Myocyte (in vitro differentiated cells): ENCODE data around the gene ELFN1. TPM values are rescaled to one million over a fixed set of nuclear protein-coding genes. Genes with fewer than 3 reads are reported as not detected.

ENCODE experiments used
- DNase-seq: peaks from one replicate; pipeline ENCODE4 v3.0.0-alpha.2; 2012; ENCODE audit warnings: low read depth
- total RNA-seq: library from RNA; depleted of rRNA; stranded (reverse); fragments of >200 nt; gene quantifications from 2 replicates; pipeline ENCODE4 v1.2.3, GENCODE V29; 2014

Gene ELFN1
- total RNA-seq, 1 donor from 2014 or later, result not detected

GRCh38 chr7:1724118-1724910, 54.2 kb downstream of the ELFN1 start:
- DNase-seq, result no peak

- DNase-seq, result peak; percentile 99
These were observed 55.2 kb downstream of the ELFN1 start for GRCh38 chr7:1725199-1725690.

DNA sequence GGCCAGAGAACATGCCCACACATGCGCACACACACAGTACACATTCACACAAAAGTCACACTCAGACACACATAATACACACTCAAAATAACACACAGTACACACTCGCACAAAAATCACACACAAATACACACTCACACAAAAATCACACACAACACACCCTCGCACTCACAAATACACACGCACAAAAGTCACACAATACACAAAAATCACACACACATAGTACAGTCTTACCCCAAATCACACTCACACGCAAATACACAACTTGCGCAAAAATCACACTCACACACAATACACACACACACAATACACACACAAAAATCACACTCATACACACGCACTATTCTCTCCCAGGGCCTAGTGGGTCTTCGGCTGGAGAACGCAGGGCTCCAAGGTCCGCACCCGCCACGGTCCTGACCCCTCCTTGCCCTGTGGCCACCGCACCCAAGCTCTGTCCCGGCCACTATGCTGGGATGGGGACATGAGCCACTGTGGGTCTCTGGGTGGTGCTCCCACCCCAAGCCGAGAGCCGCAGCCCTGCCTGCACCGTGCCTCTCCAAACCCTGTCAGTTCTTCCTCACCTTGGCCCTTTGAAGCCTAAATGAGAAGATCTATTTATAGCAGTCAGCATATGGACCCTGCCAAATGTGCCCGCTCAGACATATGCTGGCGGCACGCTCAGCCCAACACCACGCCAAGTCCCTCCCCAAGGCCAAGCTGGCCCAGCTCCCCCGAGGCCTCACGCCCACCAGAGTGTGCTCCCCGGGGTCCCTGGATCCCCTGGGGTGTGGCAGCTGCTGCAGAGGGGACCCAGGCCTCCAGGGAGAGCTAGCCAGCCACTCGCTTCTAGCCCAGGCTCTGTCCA, 55.9 kb downstream of the ELFN1 start:
- DNase-seq, result peak; percentile 22

- DNase-seq, result no peak
These were observed 57.0 kb downstream of the ELFN1 start for GRCh38 chr7:1727079-1727478.

DNA sequence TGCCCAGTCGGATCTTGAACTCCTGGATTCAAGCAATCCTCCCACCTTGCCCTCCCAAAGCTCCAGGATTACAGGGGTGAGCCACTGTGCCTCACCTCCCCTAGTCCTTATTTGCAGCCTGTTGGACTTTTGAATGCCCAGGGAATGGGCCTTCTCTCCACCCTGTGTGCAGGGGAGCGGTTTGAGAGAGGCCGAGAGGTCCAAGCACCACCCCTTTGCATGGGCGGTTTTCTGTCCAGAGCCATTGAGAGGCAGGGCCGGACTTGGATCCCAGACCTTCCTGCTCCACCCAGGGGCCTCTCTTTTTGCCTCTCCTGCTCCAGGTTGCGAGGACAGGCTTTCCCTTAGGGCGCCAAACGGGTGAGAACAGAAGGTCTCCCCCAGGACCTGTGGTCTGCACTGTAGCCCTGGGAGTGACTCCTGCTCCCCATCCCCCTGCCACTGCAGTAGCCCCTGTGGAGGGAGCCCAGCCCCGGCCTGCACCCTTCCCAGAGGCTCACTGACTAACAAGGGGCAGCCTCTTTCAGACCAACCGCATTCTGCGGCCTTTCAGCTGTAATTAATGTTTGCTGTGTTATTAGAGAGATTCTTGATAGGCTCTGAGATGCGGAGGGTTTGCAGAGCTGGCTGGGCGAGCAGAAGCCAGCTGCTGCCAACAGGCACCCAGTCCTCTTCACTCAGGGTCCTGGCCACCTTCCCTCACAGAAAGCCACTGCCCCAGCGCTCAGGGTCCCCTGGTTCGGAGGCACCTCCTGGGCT, 57.9 kb downstream of the ELFN1 start:
- no peak for DNase-seq

GRCh38 chr7:1729183-1729582, 59.1 kb downstream of the ELFN1 start:
- DNase-seq, result no peak

GRCh38 chr7:1729773-1730172, 59.7 kb downstream of the ELFN1 start:
- no peak for DNase-seq

GRCh38 chr7:1732072-1732471, 62.0 kb downstream of the ELFN1 start:
- DNase-seq, result no peak

GRCh38 chr7:1732645-1733044, 62.6 kb downstream of the ELFN1 start:
- no peak for DNase-seq

DNA sequence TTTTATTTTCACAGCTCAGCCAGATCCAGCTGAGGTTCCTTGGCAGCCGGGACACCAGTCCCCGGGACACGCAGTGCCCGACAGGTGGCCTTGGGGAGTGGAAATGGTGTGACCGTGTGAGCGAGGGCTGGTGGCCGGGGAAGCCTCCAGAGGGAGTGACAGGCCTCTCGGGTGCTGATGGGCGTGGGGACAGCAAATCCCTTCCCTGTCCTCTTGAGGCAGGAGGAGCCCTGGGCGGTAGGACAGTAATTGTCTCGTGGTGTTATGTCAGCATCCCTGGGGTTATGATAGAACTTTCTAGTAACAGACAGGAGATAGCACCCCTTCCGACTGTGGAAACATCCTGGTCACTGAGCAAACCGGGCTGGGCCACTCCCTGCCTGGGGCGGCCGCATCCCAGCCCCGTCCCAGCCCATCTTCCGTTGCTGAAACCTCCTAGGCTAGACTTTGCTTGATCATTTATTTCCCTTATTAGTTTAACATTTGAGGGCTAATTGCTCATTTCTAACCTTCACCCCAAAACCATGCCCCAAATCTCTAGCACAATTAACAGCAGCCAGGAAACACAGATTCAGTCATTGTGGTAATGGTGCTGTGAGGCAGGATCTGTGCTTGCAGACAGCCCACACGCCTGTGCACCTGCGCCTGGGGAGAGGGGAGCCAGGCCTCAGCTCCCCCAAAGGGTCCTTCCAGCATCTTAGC, 63.3 kb downstream of the ELFN1 start:
- DNase-seq, result peak; percentile 87

GRCh38 chr7:1733908-1734730, 64.0 kb downstream of the ELFN1 start:
- DNase-seq, result peak; percentile 40

DNA sequence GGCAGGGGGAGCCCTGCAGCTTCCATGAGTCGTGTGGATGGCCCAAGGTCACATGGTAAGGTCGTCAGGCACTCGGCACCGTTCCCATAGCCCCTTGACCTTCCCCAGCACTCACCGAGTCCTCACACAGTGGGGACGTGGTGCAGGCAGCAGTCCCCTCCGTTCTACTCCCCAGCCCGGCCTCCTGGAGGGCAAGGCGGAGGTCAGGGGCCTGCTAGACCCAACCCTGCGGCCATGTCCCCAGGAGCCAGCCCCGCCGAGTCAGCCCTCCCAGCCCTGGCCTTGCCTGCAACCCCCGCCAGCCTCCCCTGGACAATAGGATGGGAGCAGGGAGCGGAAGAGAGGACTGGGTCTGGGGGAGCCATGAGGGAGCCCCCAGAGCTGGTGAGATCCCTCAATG, 65.2 kb downstream of the ELFN1 start:
- no peak for DNase-seq

DNA sequence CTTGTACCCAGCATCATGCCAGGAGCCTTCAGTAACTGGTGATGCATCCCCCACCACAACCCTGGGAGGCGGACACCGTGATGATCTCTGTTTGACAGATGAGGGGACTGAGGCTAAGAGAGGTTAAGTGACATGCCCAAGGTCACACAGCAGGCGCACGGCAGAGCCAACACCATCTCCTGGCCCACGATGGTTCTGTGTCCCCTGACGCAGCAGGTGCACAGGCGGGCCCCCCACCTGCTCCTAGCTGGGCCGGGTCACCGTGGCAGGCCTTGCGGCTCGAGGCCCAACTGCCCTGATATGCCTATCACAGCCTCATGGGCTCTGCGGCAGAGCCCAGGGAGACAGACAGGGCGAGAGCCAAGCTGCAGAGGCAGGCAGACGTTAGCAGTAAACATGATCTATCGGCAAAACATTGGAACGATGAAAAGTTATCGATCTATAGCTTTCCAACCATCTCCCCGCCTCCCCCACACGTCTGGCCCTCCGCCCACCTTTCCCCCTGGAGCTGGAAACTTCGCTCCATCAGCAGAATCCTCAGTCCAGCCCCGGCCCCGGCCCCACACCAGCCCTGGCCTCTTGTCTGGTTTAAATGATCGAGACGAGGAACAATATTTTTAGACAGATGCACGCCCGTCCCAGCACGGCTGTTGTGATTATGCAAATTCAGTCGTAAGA, 65.9 kb downstream of the ELFN1 start:
- DNase-seq, result no peak

DNA sequence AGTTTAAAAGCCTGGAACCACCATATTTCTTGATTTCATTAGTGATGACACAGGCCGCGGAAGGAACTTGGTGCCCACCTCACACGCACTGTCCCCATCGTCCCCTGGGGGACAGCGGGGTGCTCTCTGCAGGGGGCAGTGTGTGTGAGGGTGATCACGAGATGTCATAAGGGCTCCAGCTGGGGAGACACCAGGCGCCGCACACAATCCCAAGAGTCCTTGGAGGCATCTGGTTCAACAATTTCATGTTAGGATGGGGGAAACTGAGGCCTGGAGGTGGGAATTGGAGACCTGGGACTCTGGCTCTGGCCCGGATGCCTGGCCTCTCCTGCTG, 66.4 kb downstream of the ELFN1 start:
- no peak for DNase-seq

- DNase-seq, result no peak
These were observed 66.8 kb downstream of the ELFN1 start for GRCh38 chr7:1736830-1737229.

- no peak for DNase-seq
These were observed 67.4 kb downstream of the ELFN1 start for GRCh38 chr7:1737523-1737922.

GRCh38 chr7:1737956-1738355, 67.9 kb downstream of the ELFN1 start:
- no peak for DNase-seq

- no peak for DNase-seq
These were observed 68.4 kb downstream of the ELFN1 start for GRCh38 chr7:1738511-1738910.

- no peak for DNase-seq
These were observed 68.9 kb downstream of the ELFN1 start for GRCh38 chr7:1738956-1739355.

DNA sequence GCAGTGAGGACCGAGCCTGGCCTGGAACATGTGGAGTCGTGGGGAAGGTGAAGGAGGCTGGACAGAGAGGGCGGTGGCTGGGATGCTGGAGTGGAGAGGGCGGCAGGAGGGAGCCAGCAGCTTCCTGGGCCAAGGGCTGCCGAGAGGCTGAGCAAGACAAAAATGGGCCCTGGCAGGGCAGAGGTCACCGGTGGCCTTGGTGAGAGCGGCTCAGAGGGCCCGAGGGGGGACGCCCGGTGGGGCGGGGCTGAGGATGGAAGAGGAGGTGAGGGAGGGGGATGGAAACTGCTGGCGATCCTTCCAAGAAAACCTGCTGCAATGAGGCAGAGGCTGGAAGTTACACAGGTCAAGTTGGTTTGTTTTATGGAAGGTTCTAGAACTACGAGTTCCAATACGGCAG, 69.5 kb downstream of the ELFN1 start:
- DNase-seq, result no peak
